HepG2 (cell line): Measurements from ENCODE around the gene RUNDC1. TPM values are rescaled to one million over a fixed set of nuclear protein-coding genes. Genes with fewer than 3 reads are reported as not detected.

Experiments
- IKZF4 ChIP-seq: sonication (generic); formaldehyde crosslinking; IDR thresholded peaks from 2 replicates; pipeline ENCODE4 v1.5.1; 2020; ENCODE audit warnings: borderline replicate concordance, mild to moderate bottlenecking, low read depth, missing genetic modification reagents; ENCODE audit errors: not compliant biosample characterization
- MXD4 ChIP-seq: IDR thresholded peaks from 2 replicates; pipeline ENCODE4 v1.6.1; 2016; ENCODE audit warnings: mild to moderate bottlenecking, missing biosample characterization, missing genetic modification reagents
- NCOA1 ChIP-seq: sonication (generic); formaldehyde crosslinking; IDR thresholded peaks from 2 replicates; pipeline ENCODE4 v1.9.0; 2021; ENCODE audit warnings: missing genetic modification reagents
- SIN3B ChIP-seq: fragments of 150-350 bp; IDR thresholded peaks from 2 replicates; pipeline ENCODE4 v1.6.1; 2014; ENCODE audit warnings: low read length
- SKI ChIP-seq: fragments of 450-650 bp; IDR thresholded peaks from one replicate; pipeline ENCODE4 v1.6.1; 2018; ENCODE audit warnings: mild to moderate bottlenecking; ENCODE audit not compliant: partially characterized antibody
- SP5 ChIP-seq: IDR thresholded peaks from 2 replicates; pipeline ENCODE4 v1.6.1; 2016; ENCODE audit warnings: low read depth, borderline replicate concordance
- TFDP2 ChIP-seq: sonication (generic); formaldehyde crosslinking; IDR thresholded peaks from 2 replicates; pipeline ENCODE4 v1.4.0; 2020; ENCODE audit warnings: missing genetic modification reagents
- ZBTB39 ChIP-seq: sonication (generic); formaldehyde crosslinking; IDR thresholded peaks from 2 replicates; pipeline ENCODE4 v1.5.0; 2020; ENCODE audit warnings: missing genetic modification reagents
- ZNF30 ChIP-seq: sonication (generic); formaldehyde crosslinking; IDR thresholded peaks from 2 replicates; pipeline ENCODE4 v1.5.0; 2020; ENCODE audit warnings: mild to moderate bottlenecking, missing genetic modification reagents
- ZNF331 ChIP-seq: sonication (generic); formaldehyde crosslinking; IDR thresholded peaks from 2 replicates; pipeline ENCODE4 v1.4.0; 2020; ENCODE audit warnings: missing genetic modification reagents
- ZNF569 ChIP-seq: sonication (generic); formaldehyde crosslinking; IDR thresholded peaks from 2 replicates; pipeline ENCODE4 v1.5.0; 2020; ENCODE audit warnings: mild to moderate bottlenecking, missing genetic modification reagents, moderate library complexity, borderline replicate concordance
- polyA plus RNA-seq, 8 experiments: library from polyadenylated mRNA; depleted of rRNA in 3 of 8; stranded (reverse) in 7 of 8; unstranded in 1 of 8; fragments of >200 nt; fragmentation: Illumina TruSeq in 4 of 8; extraction: Trizol in 4 of 8; gene quantifications; 2 replicates each; pipeline versions ENCODE4 v1.2.1 to v1.2.3, GENCODE V29; 2011 to 2016; ENCODE audit warnings: low read depth in 4 of 8, missing spikeins in 1 of 8, mixed read lengths in 1 of 8; ENCODE audit not compliant: insufficient read depth in 1 of 8
- total RNA-seq, 5 experiments: library from RNA; depleted of rRNA; stranded (reverse); fragments of >200 nt; fragmentation: Illumina TruSeq; extraction: Trizol; gene quantifications; 2 replicates each; pipeline ENCODE4 v1.2.3, GENCODE V29; 2016; ENCODE audit warnings: low read depth in 1 of 5
- TF ChIP-seq, protein P1 (sequence below): sonication (generic); formaldehyde crosslinking; IDR thresholded peaks from 2 replicates; pipeline ENCODE4 v1.4.0; 2020; ENCODE audit warnings: missing genetic modification reagents
- TF ChIP-seq, protein P2 (sequence below): sonication (generic); formaldehyde crosslinking; IDR thresholded peaks from 2 replicates; pipeline ENCODE4 v1.4.0; 2020; ENCODE audit warnings: missing genetic modification reagents, mild to moderate bottlenecking, borderline replicate concordance
- TF ChIP-seq, protein P3 (sequence below): sonication (generic); formaldehyde crosslinking; IDR thresholded peaks from 2 replicates; pipeline ENCODE4 v1.5.1; 2020; ENCODE audit warnings: mild to moderate bottlenecking, missing genetic modification reagents, moderate library complexity

The RUNDC1 gene
- total and polyA plus RNA-seq, 2 of the 13 experiments (the other 11 are each of a cell fraction or from before 2014, with no cell fraction given) = 10.3 to 11.4 TPM

DNA sequence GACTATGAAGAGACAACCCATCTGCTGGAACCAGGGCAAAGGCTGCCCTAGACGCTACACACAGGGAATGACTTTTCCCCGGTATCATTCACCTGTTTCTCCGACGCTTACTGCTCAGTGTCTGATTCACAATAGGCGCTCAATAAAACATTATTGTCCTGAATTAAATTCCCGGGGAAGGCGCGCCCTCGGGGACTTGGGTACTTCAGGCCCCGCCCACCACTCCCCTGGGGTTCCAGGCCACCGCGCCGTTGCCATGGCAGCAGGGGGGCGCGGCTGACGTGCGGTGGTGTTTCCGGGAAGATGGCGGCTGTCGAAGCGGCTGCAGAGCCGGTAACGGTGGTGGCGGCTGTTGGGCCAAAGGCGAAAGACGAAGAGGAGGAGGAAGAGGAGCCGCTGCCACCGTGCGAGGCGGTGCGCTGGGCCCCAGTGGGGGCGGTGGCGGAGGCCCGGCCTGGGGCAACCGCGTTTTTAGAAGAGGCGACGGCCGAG is at the start of gene RUNDC1 (continued):
- TF ChIP-seq, protein P1, sequence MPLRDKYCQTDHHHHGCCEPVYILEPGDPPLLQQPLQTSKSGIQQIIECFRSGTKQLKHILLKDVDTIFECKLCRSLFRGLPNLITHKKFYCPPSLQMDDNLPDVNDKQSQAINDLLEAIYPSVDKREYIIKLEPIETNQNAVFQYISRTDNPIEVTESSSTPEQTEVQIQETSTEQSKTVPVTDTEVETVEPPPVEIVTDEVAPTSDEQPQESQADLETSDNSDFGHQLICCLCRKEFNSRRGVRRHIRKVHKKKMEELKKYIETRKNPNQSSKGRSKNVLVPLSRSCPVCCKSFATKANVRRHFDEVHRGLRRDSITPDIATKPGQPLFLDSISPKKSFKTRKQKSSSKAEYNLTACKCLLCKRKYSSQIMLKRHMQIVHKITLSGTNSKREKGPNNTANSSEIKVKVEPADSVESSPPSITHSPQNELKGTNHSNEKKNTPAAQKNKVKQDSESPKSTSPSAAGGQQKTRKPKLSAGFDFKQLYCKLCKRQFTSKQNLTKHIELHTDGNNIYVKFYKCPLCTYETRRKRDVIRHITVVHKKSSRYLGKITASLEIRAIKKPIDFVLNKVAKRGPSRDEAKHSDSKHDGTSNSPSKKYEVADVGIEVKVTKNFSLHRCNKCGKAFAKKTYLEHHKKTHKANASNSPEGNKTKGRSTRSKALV (CRISPR knock-in tag) = 0 out of 2 replicates have a peak, but pooled peaks have one; percentile 59
- TF ChIP-seq TFDP2 (CRISPR knock-in tag) (peak; percentile 39), ZBTB39 (CRISPR knock-in tag) (peak; percentile 12; the same call in 1 of the 2 replicates), MXD4 (CRISPR knock-in tag) (peak; percentile 85), SIN3B (0 out of 2 replicates have a peak, but pooled peaks have one; percentile 51), SP5 (peak; percentile 57), IKZF4 (CRISPR knock-in tag) (peak; percentile 31), ZNF569 (CRISPR knock-in tag) (no peak), SKI (peak; percentile 63), ZNF331 (CRISPR knock-in tag) (peak; percentile 47; the same call in 1 of the 2 replicates), ZNF30 (0 out of 2 replicates have a peak, but pooled peaks have one; percentile 13), NCOA1 (peak; percentile 64; the same call in 1 of the 2 replicates)
- TF ChIP-seq, protein P2, sequence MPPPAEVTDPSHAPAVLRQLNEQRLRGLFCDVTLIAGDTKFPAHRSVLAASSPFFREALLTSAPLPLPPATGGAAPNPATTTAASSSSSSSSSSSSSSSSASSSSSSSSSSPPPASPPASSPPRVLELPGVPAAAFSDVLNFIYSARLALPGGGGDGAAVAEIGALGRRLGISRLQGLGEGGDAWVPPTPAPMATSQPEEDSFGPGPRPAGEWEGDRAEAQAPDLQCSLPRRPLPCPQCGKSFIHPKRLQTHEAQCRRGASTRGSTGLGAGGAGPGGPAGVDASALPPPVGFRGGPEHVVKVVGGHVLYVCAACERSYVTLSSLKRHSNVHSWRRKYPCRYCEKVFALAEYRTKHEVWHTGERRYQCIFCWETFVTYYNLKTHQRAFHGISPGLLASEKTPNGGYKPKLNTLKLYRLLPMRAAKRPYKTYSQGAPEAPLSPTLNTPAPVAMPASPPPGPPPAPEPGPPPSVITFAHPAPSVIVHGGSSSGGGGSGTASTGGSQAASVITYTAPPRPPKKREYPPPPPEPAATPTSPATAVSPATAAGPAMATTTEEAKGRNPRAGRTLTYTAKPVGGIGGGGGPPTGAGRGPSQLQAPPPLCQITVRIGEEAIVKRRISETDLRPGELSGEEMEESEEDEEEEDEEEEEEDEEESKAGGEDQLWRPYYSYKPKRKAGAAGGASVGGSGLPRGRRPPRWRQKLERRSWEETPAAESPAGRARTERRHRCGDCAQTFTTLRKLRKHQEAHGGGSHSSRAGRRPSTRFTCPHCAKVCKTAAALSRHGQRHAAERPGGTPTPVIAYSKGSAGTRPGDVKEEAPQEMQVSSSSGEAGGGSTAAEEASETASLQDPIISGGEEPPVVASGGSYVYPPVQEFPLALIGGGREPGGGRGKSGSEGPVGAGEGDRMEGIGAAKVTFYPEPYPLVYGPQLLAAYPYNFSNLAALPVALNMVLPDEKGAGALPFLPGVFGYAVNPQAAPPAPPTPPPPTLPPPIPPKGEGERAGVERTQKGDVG (CRISPR knock-in tag) = 0 out of 2 replicates have a peak, but pooled peaks have one; percentile 4
- TF ChIP-seq, protein P3, sequence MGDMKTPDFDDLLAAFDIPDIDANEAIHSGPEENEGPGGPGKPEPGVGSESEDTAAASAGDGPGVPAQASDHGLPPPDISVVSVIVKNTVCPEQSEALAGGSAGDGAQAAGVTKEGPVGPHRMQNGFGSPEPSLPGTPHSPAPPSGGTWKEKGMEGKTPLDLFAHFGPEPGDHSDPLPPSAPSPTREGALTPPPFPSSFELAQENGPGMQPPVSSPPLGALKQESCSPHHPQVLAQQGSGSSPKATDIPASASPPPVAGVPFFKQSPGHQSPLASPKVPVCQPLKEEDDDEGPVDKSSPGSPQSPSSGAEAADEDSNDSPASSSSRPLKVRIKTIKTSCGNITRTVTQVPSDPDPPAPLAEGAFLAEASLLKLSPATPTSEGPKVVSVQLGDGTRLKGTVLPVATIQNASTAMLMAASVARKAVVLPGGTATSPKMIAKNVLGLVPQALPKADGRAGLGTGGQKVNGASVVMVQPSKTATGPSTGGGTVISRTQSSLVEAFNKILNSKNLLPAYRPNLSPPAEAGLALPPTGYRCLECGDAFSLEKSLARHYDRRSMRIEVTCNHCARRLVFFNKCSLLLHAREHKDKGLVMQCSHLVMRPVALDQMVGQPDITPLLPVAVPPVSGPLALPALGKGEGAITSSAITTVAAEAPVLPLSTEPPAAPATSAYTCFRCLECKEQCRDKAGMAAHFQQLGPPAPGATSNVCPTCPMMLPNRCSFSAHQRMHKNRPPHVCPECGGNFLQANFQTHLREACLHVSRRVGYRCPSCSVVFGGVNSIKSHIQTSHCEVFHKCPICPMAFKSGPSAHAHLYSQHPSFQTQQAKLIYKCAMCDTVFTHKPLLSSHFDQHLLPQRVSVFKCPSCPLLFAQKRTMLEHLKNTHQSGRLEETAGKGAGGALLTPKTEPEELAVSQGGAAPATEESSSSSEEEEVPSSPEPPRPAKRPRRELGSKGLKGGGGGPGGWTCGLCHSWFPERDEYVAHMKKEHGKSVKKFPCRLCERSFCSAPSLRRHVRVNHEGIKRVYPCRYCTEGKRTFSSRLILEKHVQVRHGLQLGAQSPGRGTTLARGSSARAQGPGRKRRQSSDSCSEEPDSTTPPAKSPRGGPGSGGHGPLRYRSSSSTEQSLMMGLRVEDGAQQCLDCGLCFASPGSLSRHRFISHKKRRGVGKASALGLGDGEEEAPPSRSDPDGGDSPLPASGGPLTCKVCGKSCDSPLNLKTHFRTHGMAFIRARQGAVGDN (CRISPR knock-in tag) = peak; percentile 73; the same call in 1 of the 2 replicates
